ENCODE results near the gene SYT2.
"Not testable (repeated sequence)": the region's sequence is repeated elsewhere in the genome, so short reads cannot be mapped to it uniquely, and the experiment has no call there.

Gene SYT2

DNA sequence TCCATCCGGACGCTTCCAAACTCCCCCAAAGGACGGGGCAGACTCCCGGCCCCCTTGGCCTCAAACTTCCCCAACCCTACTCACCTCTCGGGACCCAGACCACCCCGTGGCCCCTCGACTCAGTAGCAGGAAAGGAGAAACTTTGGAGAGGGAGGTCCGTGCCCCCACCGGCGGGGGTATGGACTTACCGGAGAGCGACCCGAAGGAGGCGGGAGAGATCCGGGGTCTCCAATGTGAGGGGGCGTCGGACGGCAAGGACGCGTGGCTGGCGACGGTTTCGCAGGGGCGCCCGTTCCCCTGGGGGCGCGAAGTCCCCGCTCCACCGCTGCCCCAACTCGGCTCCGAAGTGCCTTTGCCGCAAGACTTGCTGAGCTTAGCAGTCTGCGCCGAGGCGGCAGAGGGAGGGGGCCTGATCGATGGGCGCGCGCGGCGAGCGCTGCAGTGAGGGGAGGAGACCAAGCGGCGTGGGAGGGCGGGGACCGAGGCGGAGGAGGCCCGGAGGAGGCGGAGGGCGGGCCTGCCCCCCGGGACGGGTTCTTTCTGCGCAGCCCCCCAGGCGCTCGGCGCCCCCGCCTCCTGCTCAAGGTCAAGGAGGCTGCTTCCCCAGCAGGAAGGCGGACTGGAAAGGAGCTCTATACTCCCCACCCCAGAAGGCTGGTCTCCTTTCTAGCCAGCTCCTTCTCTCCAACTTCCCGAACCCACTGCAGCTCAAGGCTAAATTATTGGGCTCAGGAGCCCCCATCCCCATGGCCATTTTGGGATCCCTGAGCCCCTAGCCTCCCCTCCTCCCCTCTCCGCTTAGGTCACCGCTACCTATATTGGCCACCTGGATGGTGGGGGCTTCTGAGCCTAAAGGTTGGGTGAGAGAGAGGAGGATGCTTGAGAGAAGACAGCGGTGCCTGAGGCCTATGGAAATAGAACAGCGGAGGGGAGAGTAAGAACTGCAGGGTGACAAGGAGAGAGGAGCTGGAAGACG lies at the start of gene SYT2:
Gene SYT2, minus strand, starts transcription at position 385 of the 976 bp plus-strand sequence. CDS start 104,682 bp downstream, outside the sequence.
- DNase-seq (ENCODE audit: low spot score) = no peak

DNA sequence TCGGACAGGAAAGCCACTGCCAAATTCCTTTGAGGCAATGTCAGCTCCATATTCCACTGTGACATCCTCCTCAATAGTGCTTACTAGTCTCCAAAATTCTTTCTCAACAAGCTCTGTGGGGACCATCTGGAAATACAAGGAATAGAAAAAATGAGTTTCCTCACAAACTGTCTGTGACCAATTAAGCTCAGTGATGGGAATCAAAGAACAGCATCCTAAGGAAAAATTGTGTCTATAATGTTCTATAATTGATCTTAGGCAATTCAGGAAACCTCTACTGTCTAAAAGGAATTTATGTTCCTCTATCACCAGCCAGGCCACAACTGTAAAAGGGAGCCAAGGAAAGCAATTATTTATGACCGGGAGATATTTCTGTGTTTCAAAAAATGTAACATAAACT lies 46.1 kb upstream of the SYT2 start:
- no peak for DNase-seq (ENCODE audit: low spot score)

DNA sequence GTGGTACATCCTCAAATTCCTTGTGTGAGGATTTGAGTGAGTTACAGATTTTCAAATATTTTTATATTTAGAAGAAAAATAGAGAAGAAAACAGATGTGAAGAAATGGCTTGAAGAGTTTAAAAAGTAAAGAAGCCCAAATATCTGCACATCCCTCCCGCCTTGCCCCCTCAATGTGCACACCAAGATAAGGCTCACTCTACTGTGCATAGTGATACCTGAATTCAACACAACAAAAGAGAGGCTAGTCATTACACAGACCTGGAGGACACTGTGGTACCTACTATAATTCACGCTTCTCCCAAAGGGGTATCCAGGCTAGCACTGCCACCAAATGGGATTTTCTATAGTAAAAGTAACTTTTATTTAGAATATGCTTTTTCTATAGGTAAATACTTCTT lies 44.0 kb upstream of the SYT2 start:
- DNase-seq (ENCODE audit: low spot score) = no peak

DNA sequence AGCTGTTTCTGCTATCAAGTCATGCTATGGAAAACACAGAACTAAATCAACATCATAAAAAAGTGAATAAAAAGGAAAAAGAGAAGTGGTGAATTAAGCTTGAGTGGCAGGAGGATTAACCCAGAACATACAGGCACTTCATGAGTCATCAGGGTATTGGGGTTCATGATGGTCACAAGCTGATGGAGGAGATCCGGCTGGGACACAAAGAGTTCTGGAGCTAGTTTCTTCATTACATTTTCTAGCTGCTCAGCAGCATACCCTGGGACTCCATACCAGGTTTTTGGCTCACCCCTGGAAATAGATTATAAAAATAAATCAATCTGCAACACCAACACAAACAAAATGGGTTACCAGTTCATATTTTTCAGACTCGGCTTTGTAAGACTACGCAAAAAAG lies 42.5 kb upstream of the SYT2 start:
- no peak for DNase-seq (ENCODE audit: low spot score)

DNA sequence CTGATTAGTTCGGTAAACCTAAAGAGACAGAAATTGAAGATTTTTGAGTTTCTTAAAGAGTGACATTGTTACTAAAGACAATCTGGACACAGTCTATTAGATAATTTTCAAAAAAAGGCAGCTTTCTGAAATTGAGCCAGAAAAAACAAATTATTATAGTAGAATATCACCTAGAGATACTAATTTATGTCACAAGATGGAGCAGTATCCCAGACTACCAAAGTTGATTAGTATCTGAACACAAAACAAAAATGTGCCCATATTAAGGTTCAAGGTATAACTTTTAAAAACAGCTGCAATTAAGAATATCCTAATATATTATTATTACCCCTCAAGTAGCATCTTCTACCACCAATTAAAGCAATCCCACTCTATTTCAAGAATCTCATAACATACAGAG lies 40.5 kb upstream of the SYT2 start:
- no peak for DNase-seq (ENCODE audit: low spot score)

DNA sequence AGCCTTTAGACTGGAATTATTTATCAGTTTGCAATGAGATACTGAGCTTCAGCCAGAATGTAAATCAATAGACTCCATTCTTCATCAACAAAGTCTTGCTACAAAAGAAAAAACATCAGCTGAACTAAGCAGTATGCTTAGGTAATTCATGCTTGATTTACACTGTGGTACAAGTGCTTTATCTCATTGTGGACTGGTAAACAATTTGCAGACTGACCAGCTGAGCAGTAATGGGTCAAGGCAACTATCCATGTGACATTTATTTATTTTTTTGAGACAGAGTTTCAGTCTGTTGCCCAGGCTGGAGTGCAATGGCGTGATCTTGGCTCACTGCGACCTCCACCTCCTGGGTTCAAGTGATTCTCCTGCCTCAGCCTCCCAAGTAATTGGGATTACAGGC lies 39.8 kb upstream of the SYT2 start:
- DNase-seq (ENCODE audit: low spot score) = no peak

DNA sequence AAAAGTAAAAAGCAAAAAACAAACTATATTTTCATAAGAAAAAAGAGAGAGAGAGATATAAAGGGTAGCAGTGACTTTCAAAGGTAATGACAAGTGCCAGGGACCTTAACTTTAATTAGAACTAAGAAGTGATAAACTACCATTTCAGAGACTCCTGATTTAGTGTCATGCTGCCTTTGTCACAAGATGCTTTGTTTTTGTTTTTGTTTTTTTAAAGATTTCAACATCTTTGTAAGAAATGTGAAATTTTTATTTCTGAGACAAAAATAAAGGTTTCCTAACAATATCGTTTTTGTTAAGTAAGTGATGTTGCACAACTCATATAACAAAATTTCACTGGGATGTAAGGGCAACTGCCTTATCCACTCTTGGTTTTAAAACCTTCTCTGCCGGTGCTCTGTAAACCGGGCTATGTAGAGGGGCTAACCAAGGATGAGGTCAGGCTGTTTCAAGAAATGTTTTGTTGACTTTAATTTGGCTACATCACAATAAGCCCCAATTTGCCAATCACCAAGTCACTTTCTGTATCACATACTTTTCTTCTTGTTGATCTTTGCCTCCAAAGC lies 35.2 kb upstream of the SYT2 start:
- DNase-seq (ENCODE audit: low spot score) = no peak

DNA sequence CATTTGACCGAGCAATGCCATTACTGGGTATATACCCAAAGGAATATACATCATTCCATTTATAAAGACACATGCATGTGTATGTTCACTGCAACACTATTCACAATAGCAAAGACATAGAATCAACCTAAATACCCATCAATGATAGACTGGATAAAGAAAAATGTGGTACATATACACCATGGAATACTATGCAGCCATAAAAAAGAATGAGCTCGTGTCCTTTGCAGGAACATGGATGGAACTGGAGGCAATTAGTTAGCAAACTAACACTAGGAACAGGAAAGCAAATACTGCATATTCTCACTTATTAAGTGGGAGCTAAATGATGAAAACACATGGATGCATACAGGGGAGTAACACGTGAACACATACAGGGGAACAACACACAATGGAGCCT lies 34.5 kb upstream of the SYT2 start:
- not testable (repeated sequence) for DNase-seq (ENCODE audit: low spot score)

DNA sequence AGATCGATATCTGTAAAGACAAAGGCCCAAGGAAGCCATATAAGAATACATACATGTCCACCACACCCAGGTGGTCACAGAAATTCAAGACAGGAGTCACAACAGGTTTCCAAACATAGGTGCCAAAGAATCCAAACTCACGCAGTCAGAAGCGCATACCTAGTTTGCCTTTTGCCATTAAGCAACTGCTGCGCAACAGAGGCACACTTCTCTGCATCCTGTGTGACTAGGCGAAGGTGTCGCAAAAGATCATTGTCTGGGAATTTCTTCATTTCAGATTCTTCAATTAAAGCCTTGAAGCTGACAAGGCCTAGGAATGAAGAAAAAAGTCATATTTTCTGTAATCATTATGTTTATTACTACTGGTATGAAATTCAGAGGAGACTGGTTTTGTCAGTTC lies 32.2 kb upstream of the SYT2 start:
- DNase-seq (ENCODE audit: low spot score) = no peak

DNA sequence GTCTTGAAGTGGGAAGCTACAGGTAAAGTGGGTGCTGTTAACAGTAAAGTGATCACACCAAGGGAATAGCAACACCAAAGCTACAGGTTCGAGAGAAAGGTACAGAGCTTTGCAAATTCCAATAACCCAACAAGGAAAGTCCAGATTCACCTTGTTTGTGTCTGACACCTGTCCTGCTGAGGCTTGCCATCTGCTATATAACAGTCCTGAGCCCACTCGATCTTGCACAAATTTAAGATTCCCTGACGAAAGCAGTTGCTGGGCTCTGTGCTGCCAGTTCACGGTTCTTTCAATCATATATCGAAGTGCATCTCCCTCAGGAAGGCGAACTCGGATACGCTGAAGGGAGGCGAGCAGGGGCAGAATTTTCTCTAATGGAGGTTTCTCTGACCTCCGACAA lies 23.0 kb upstream of the SYT2 start:
- DNase-seq (ENCODE audit: low spot score) = no peak

DNA sequence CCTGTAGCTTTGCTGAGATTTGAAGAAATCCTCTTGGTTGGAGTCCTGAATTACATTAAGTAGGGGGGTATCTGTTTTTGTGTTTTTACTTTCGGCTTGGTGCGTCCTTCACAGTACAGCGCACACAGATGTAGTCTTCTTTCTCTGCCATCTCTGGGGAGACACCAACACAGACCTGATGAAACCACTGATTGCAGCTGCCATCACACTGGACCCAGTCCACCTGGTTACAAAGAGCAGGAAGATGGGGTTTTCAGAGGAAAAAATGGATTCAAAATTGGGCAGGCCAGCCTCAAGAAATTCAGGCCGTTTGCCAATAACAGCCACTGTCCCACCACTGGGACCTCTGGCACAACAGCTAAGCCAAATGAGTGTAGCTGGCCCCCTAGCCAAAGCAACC lies 18.7 kb upstream of the SYT2 start:
- no peak for DNase-seq (ENCODE audit: low spot score)

DNA sequence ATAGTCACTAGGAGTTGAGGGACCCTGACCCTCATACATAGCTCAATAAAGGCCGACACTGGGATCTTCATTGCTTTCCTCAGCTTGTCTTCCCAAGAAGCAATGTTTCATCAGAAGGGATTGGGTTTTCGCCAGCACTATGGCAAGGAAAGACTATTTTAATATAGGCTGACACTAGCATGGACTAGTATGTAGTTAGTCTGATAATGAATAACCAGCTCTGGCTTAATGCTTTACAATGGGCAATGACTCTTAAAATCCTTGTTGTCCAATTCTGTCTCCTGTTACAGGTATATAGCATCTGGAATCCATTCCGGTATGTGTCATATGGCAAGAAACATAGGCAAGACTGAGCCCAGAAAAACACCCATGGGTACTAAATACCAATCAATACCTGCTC lies 15.3 kb upstream of the SYT2 start:
- no peak for DNase-seq (ENCODE audit: low spot score)

DNA sequence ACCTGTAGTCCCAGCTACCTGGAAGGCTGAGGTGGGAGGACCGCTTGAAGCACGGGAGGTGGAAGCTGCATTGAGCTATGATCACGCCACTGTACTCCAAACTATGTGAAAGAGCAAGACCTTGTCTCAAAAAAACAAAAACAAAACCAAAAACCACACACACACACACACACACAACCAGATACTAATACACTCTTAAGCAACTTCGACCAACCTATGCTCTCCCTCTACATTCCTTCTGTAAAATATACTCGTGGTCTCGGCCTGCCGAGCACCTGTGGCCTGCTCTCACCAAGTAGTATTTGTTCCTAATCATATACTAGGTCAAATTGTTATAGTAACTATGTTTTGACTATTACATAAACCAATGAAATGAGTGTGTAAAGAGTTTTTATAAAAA lies 13.5 kb upstream of the SYT2 start:
- no peak for DNase-seq (ENCODE audit: low spot score)

DNA sequence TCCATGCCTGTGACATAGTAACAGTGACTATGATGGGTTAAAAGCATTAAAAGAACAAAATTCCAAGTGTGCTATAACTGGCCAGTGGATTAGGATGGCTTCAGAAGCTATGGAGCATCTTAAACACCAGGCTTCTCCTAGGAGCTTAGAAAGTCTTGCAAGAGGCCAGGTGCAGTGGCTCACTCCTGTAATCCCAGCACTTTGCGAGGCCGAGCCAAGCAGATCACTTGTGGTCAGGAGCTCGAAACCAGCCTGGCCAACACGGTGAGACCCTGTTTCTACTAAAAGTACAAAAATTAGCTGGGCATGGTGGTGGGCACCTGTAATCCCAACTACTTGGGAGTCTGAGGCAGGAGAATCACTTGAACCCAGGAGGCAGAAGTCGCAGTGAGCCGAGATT lies 12.8 kb upstream of the SYT2 start:
- DNase-seq (ENCODE audit: low spot score) = not testable (repeated sequence)

DNA sequence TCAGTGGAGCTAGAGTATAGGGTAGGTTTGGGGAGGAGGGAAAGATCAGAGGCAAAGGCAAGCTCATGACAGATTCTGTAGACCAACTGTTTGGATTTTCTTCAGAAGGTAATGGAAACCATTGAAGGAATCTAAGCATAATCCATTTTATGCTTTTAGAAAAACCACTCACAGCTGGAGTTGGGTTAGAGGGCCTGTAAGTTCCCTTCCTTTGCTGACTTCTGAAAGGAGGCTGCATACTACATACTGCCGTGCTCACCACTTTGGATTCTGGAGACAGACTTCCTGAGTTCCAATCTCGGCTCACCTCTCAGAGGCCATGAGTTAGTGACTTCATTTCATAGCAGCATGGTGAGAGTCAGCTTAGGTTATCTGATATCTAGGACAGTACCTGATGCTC lies 6.4 kb upstream of the SYT2 start:
- DNase-seq (ENCODE audit: low spot score) = no peak

DNA sequence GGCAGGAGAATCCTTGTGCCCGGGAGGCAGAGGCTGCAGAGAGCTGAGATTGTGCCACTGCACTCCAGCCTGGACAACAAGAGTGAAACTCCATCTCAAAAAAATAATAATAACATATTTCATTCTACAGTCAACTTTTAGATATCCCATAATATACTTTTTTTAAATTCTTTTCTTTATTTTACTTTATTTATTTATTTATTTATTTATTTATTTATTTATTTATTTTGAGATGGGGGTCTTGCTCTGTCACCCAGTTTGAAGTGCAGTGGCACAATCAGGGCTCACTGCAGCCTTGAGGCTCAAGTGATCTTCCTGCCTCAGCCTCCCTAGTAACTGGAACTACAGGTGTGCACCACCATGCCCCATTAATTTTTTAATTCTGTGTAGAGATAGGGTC lies 3.9 kb upstream of the SYT2 start:
- DNase-seq (ENCODE audit: low spot score) = not testable (repeated sequence)

DNA sequence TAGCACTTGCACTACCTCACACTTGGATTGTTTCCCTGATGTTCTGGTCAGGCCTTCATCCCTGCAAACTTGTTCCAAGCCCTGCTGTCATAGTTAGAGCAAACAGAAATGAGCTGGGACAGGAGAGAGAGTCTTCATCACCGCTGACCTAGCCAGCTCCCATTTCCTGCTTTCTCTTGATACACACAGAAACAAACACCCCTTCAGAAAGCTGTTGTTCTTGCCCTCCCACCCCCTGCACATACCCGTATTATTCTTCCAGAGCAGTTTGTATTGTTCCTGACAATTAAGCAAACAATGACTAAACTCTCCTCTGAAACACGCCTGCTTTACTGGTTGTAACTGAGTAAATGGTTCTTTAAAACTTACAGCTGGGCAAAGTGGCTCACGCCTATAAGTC lies 2.9 kb upstream of the SYT2 start:
- DNase-seq (ENCODE audit: low spot score) = no peak

DNA sequence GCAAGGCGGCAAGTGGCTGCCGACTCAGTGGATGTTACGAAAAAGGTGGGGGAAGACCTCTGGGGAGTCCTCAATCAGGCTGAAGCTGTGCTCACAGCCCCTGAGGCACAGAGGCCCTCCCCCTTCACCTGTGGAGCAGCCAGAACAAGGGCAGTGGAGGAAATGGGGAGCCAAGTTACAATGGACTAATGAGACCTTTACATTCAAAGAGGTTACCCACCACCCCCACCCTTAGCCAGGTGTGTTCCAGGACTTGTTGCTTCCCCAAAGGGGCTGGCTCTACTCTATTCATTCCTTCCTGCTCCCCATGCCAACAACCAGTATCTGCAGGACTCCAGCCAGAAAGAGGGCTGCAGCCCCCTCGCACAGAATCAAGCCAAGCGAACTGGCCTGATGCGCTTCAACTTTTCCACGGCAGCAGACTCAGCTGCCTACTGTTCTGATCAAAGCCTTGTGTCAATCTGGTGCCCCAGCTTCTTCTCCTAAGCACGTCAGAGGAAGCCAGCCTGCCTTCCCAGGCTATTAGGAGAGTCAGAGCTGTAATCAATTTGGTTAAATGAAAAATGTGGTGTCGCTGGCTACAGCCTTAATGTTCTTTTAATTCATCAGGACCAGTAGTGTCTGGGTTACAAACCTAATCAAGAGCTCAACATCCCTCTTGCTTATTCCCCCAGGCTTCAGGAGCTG lies 1.8 kb upstream of the SYT2 start:
- no peak for DNase-seq (ENCODE audit: low spot score)

DNA sequence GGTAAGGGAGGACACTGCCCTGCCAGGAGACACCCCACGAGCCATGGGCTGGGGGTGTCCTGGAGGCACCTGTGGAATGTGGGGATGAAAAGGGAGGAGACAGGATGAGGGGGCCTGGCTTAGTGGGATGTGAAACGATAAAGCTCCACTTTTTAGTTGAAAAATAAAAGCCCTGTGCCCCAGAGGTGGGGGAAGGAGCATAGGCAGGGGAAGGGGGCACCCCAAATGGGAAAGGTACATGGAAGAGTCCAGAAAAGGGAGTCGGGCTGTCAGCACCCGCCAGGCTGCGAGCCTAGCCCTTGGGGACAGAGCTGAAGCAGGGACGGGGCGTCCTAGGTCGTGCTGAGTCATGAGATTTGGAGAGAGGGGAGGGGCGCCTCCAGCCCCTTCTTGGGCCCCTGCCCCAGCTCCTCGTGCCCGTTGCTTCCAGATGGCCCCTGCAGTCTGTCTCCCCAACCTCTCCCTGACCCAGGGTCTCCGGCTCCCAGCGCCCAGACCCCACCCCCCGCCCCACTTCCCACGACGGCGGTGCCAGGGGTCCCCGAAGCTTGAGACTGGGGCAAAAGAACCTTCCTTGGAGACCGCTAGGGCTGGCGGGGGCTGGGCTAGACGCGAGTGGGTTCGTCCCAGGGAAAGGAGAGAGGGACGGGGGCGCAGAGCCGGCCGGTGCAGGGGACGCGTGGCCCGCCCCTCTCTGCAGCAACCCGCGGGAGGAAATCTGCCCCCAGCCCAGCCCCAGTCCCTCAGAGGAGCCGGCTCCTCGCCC lies 795 bp downstream of the SYT2 start:
- DNase-seq (ENCODE audit: low spot score) = no peak

DNA sequence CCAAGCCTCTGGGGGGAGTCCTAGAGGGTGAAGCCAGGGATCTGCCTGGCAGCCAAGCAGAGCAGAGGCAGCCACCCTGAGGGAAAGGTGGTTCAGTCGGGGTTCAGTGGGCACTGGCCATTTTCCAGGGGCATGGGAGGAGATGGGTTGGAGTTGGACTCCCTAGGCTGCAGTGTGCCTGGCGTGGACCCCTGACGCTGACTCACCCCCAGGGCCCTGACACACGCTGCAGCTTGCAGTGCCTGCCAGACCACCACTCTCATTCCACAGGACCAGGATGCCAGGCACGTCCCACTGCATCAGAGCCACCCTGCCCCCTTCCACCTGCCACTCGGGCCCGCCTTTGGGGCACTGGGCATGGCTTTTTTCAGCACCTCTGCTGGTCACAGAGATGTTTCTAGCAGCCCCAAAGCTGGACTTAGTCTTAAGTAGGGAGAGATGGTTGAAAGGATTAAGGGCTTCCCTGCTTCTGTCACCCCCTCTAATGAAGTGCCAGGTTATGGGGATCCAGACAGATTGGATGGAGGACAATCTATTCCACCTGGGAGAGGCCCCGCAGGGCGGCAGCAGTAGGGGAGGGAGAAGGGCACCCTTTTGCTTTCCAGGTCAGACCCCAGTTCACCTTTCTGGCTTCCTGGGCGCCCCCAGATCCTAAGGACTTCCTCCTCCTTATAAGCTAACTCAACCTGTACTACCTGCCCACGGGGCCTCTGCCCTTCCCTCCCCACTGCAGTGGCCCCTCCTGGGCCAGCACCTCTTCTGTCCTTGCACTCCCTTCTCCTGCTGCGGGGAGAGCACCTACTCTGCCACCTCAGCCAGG lies 1.6 kb downstream of the SYT2 start:
- no peak for DNase-seq (ENCODE audit: low spot score)

DNA sequence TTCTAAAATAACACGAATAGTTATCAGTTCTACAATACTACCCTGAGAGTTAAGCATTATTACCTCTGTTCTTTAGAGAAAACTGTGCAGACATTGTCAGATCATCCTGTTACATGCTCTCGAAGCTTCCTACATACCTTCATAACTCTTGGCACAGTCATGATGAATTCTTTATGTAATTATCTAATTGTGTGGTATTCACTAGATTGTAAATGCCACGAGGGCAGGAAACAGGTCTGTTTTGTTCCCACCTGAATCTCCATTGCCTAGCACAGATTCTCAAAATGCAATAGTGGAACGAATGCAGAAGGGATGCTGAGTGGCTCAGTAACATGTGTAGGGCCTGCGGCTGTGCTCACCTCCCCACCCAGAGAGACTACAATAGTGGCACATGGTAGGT lies 3.4 kb downstream of the SYT2 start:
- DNase-seq (ENCODE audit: low spot score) = no peak
